Lower lobe of right lung (tissue), 2 donors: ENCODE results near the gene XIRP2. TPM values are rescaled to one million over a fixed set of nuclear protein-coding genes. Genes with fewer than 3 reads are reported as not detected.

Experiments used
- ATAC-seq, 2 donors: fragments of 200-7000 bp; cut with Tn5 transposase; one replicate each; pipeline ENCODE4 v1.9.1; 2020 to 2022; ENCODE audit warnings: mild to moderate bottlenecking in 2 of 2, moderate library complexity in 2 of 2
- DNase-seq: peaks from one replicate; pipeline ENCODE4 v3.0.0-alpha.2; 2020
- H3K27ac ChIP-seq: fragments of 200-600 bp; one replicate; pipeline ENCODE4 v1.8.0; 2022
- H3K27me3 ChIP-seq: fragments of 200-600 bp; one replicate; pipeline ENCODE4 v1.8.0; 2022; ENCODE audit warnings: low read depth
- H3K36me3 ChIP-seq: fragments of 200-600 bp; one replicate; pipeline ENCODE4 v1.8.0; 2022; ENCODE audit warnings: mild to moderate bottlenecking
- H3K4me1 ChIP-seq: fragments of 200-600 bp; one replicate; pipeline ENCODE4 v1.8.0; 2022
- H3K4me3 ChIP-seq: fragments of 200-600 bp; one replicate; pipeline ENCODE4 v1.8.0; 2022; ENCODE audit warnings: mild to moderate bottlenecking
- H3K9me3 ChIP-seq: fragments of 200-600 bp; one replicate; pipeline ENCODE4 v1.8.0; 2022
- CTCF ChIP-seq: fragments of 200-600 bp; IDR thresholded peaks from one replicate; pipeline ENCODE4 v1.8.0; 2022; ENCODE audit warnings: antibody characterized with exemption, mild to moderate bottlenecking
- intact Hi-C: fragments of 100-400 bp; cut with DNase I; formaldehyde crosslinking; loops from one replicate; pipeline ENCODE4 v1.11.0; 2022
- total RNA-seq: library from RNA; stranded (reverse); fragmentation: NEBNext Ultra II Directional; extraction: Animal tissue kit (Norgen Biotek cat#: 25700); gene quantifications from one replicate; pipeline ENCODE4 v1.2.1, GENCODE V29; 2021
- donor health status: DM: no; HTN: yes; CAD: no; lungs with severe emphysema.

Gene XIRP2
- total RNA-seq, 1 donor from 2014 or later: 0.18 TPM

GRCh38 chr2:166862468-166863132 lies 25.7 kb upstream of the XIRP2 start:
- Histone ChIP-seq H3K27ac (no peak overlapping the region), H3K4me3 (no peak overlapping the region), H3K27me3 (no peaks in the 10 kb centered on the region), H3K9me3 (no peaks in the 10 kb centered on the region), H3K36me3 (no peaks in the 10 kb centered on the region), H3K4me1 (no peaks in the 10 kb centered on the region)
- ATAC-seq (no peak), DNase-seq (no peak)
- TF ChIP-seq CTCF: no peak
- intact Hi-C loops: no loop called here

GRCh38 chr2:166867874-166868514 lies 20.3 kb upstream of the XIRP2 start:
- TF ChIP-seq CTCF: no peak
- ATAC-seq: no peak
- Histone ChIP-seq H3K36me3 (no peaks in the 10 kb centered on the region), H3K9me3 (no peaks in the 10 kb centered on the region), H3K4me3 (no peak overlapping the region), H3K27ac (no peak overlapping the region), H3K4me1 (no peaks in the 10 kb centered on the region), H3K27me3 (no peaks in the 10 kb centered on the region)
- DNase-seq: no peak
- intact Hi-C loops: no loop called here

GRCh38 chr2:166870346-166870745 lies 17.9 kb upstream of the XIRP2 start:
- Histone ChIP-seq H3K4me1 (no peaks in the 10 kb centered on the region), H3K27ac (no peak overlapping the region), H3K9me3 (no peaks in the 10 kb centered on the region), H3K36me3 (no peaks in the 10 kb centered on the region), H3K4me3 (no peak overlapping the region), H3K27me3 (no peaks in the 10 kb centered on the region)
- intact Hi-C loops: no loop called here
- TF ChIP-seq CTCF: no peak
- DNase-seq: no peak
- ATAC-seq: no peak

- H3K36me3 ChIP-seq: no peaks in the 10 kb centered on the region
- intact Hi-C loops: no loop called here
- DNase-seq: no peak
- no peaks in the 10 kb centered on the region for H3K4me1 ChIP-seq
- ATAC-seq: no peak
- no peak overlapping the region for H3K27ac ChIP-seq
- no peaks in the 10 kb centered on the region for H3K9me3 ChIP-seq
- H3K27me3 ChIP-seq: no peaks in the 10 kb centered on the region
- no peak overlapping the region for H3K4me3 ChIP-seq
- no peak for TF ChIP-seq CTCF
Observed at GRCh38 chr2:166881177-166881576, 7.1 kb upstream of the XIRP2 start.

- Histone ChIP-seq H3K27me3 (no peaks in the 10 kb centered on the region), H3K9me3 (no peaks in the 10 kb centered on the region), H3K4me1 (no peaks in the 10 kb centered on the region), H3K27ac (no peak overlapping the region), H3K4me3 (no peak overlapping the region), H3K36me3 (no peaks in the 10 kb centered on the region)
- no peak for TF ChIP-seq CTCF
- ATAC-seq: no peak
- intact Hi-C loops: no loop called here
- no peak for DNase-seq
Observed at GRCh38 chr2:166882851-166883250, 5.4 kb upstream of the XIRP2 start.
